ENCODE data around the gene PUS3. TPM values are rescaled to one million over a fixed set of nuclear protein-coding genes. Genes with fewer than 3 reads are reported as not detected.
"Not testable (repeated sequence)": the region's sequence is repeated elsewhere in the genome, so short reads cannot be mapped to it uniquely, and the experiment has no call there.

Gene PUS3
- total RNA-seq, 1 donor from 2014 or later, result 8.1 TPM

DNA sequence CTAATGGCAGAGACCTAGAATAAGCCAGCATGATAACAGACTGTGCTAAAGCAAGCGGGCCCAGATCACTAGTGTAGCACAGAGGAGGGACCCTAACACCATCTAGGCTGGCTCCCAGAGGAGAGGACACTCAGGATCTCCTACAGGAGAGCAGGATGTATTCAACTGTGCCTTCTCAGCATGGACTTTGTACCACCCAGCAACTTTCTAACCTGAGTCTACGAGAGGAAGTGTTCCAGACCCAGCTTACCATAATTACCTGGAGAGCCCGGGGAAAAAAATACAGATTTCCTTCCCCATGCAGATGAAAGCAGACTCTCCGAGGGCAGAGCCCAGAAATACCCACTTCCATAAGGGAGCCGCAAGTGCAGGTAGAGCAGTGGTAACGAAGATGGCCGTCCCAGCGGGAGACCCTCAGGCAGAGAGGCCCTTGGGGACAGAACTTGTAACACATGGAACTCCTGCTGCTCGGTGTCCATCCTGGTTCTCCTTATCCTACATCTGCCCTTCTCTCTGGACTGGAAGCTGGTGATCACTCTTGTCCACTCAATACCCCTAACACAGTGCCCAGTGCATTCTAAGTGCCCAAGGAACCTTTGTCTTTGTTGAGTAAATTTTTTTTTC, 21.5 kb upstream of the PUS3 start:
- DNase-seq (ENCODE audit: missing footprints), result no peak
- intact Hi-C loops (cut with DNase I), result no loop called here
- ATAC-seq, result no peak

DNA sequence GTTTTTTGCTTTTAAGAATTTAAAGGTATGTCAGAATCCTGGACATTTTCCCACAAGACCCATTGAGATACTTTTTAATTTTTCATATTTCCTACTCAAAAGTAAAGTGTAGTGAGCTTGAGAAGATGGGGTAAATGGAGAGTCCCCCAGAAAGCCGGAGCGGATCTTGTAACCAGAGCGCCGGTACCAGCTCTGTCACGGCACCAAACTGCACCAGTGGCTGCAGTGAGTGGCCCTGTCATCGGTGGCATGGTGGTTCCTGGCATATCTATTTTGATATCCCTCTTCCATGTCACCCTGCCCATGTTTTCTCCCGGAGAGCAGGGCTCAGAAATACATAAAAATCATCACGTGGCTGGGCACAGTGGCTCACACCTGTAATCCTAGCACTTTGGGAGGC, 20.6 kb upstream of the PUS3 start:
- DNase-seq (ENCODE audit: missing footprints) (no peak), ATAC-seq (no peak)
- intact Hi-C loops (cut with DNase I), result loop anchor here (1.0 kb wide), 1 partner anchor 271 kb away; no protein-coding TSS in a partner anchor

DNA sequence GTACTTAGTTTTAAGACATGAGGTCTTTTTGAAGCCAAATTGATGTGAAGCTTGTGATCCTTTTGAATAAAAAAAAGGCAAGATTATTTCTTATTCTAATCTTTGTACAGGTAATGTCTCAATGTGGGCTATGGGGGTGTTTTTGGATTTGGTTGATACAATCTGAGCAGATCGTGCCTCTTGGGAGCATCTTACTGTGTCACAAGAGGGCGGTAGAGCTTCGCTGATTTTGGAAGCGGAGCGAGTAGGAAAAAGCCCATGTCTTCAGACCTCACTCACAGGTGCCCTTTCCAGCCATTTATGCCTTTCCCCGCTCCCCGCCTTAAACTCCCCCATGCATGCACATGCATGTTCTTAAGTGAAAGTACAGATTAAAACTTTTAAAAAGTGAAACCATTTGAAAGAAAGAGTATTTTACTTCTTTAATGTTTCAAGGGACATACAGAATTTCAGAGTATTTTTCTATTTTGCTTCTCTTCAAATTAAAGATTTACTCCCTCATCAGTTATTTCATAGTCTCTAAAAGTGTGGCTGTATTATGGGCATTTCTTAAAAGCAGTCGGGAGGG, 20.1 kb upstream of the PUS3 start:
- ATAC-seq (peak; percentile 82), DNase-seq (ENCODE audit: missing footprints) (no peak)
- intact Hi-C loops (cut with DNase I), result loop anchor here (1.0 kb wide), 1 partner anchor 271 kb away; no protein-coding TSS in a partner anchor

DNA sequence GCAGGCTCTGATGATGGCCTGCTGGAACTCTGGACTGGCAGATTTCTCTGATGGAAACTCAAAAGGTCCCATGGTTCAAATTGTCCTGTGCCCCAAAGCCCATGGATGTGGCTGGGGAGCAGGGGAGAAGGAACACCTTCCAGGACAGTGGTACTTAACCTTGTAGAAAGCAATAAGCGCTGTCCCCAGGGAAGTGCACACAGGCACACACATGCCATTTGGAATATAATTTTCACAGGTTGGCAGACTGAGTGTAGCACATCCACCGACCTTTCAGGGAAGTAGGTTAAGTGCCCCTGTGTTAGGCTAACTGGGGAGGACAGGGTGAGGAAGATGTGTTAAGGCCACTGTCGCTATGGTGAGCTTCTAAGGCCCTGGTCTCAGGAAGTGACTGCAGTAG, 19.1 kb upstream of the PUS3 start:
- DNase-seq (ENCODE audit: missing footprints), result no peak
- intact Hi-C loops (cut with DNase I), result no loop called here
- no peak for ATAC-seq

- ATAC-seq (no peak), DNase-seq (ENCODE audit: missing footprints) (no peak)
- intact Hi-C loops (cut with DNase I), result no loop called here
Measured at GRCh38 chr11:125921042-125921441, 18.0 kb upstream of the PUS3 start.

- DNase-seq (ENCODE audit: missing footprints) (no peak), ATAC-seq (no peak)
- intact Hi-C loops (cut with DNase I), result no loop called here
Measured at GRCh38 chr11:125918140-125918840, 15.3 kb upstream of the PUS3 start.

DNA sequence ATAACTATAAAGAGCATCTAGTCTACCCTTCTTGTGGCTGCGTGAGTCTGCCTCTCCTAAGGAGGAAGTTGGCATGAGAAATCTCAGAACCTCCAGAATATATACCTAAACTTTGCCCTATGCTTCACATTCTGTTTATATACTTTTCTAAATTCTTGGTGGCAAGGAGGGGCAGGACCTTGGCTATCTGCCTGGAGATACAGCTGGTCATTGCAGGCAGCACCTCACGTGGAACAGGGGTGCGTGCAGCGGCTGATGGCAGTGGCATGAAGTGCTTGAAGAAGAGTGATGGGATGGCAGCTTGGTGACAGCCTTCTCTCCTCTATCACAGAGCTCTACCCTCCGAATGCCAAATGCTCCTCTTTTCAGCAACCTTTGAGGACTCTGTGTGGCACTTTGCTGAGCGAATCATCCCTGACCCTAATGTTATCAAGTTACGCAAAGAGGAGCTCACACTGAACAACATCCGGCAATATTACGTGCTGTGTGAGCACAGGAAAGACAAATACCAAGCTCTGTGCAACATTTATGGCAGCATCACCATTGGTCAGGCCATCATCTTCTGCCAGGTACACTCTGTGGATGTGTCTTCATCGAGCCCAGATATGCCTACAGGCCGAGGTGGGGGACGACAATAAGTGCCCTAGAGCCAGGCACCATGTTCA, 13.8 kb upstream of the PUS3 start:
- ATAC-seq (no peak), DNase-seq (ENCODE audit: missing footprints) (no peak)
- intact Hi-C loops (cut with DNase I), result no loop called here

GRCh38 chr11:125914601-125915000, 11.6 kb upstream of the PUS3 start:
- ATAC-seq; DNase-seq (ENCODE audit: missing footprints): not testable (repeated sequence)

GRCh38 chr11:125910226-125910849, 7.3 kb upstream of the PUS3 start:
- ATAC-seq, result no peak
- DNase-seq (ENCODE audit: missing footprints), result no peak
- intact Hi-C loops (cut with DNase I), result no loop called here

More at GRCh38 chr11:125914601-125915000, 11.6 kb upstream of the PUS3 start:
- intact Hi-C loops (cut with DNase I), result not testable (repeated sequence)

DNA sequence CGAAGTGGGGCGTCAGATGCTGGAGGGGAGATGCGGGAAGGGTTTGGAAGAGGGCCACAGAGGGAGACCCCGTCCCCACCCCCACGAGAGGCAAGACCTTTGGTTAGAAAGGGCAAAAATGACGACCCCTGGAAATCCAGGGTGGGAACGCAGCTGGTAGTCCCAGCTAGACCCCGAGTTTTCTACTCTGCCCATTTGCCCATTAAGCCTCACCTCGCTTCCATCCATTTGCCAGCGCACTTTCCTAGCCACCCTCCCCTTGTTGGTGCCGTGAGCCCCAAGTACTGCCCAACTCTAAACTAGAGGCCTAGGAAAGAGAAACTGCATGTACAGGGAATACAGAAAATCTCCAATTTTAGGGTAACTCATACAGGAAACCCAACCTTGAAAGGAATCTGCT, 1.7 kb upstream of the PUS3 start:
- intact Hi-C loops (cut with DNase I), result loop anchor here (10.0 kb wide), 1 partner anchor 360 kb away; the partner anchor contains the start of genes FOXRED1 and SRPRA
- DNase-seq (ENCODE audit: missing footprints) (no peak), ATAC-seq (no peak)

- intact Hi-C loops (cut with DNase I), result loop anchor here (10.0 kb wide), 1 partner anchor 361 kb away; the partner anchor contains the start of genes FOXRED1 and SRPRA
- no peak for ATAC-seq
- DNase-seq (ENCODE audit: missing footprints), result no peak
Measured at GRCh38 chr11:125903711-125904659, 979 bp upstream of the PUS3 start, which contains the start of gene DDX25. DDX25 (plus strand) TSS chr11:125904508; CDS start chr11:125904518, 10 bp downstream.

DNA sequence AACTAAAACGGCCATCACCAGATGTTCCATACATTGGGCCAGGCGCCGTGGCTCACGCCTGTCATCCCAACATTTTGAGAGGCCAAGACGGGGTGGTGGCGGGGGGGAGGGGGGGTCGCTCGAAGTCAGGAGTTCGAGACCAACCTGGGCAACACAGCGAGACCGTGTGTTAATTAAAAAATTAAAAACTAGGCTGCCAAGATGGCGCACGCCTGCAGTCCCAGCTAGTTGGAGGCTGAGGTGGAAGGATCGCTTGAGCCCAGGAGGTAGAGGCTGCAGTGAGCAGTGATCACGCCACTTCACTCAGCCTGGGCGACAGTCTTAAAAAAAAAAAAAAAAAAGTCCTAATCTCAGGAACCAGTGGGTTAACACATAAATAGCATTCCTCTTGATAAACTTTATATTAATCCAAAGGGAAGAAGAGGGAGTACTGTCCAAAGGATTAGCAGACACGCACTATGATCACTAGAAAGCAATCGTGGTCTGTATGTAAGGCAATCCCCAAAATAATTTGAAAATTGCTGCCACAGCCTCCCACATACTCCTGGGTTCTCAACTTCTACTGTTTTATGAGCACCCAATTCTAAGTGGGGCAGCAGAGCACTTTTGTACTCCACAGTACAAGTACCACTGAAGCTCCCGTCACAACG, 604 bp downstream of the PUS3 start:
- intact Hi-C loops (cut with DNase I), result loop anchor here (1.0 to 10.0 kb wide), 2 partner anchors 13 to 362 kb away; partner anchors contain the start of genes FOXRED1 and SRPRA
- ATAC-seq (no peak), DNase-seq (ENCODE audit: missing footprints) (no peak)

- intact Hi-C loops (cut with DNase I), result loop anchor here (1.0 to 10.0 kb wide), 2 partner anchors 13 to 363 kb away; partner anchors contain the start of genes FOXRED1 and SRPRA
- no peak for ATAC-seq
- no peak for DNase-seq (ENCODE audit: missing footprints)
Measured at GRCh38 chr11:125901872-125902271, 1.1 kb downstream of the PUS3 start.

- ATAC-seq, result no peak
- intact Hi-C loops (cut with DNase I), result no loop called here
Measured at GRCh38 chr11:125892994-125893393, 10.0 kb downstream of the PUS3 start.

GRCh38 chr11:125892071-125892470, 10.9 kb downstream of the PUS3 start:
- ATAC-seq, result no peak
- intact Hi-C loops (cut with DNase I), result no loop called here

More at GRCh38 chr11:125892994-125893393, 10.0 kb downstream of the PUS3 start:
- no peak for DNase-seq (ENCODE audit: missing footprints)

GRCh38 chr11:125890447-125891100, 12.4 kb downstream of the PUS3 start:
- DNase-seq (ENCODE audit: missing footprints), result no peak
- ATAC-seq, result no peak
- intact Hi-C loops (cut with DNase I), result no loop called here

More at GRCh38 chr11:125892071-125892470, 10.9 kb downstream of the PUS3 start:
- no peak for DNase-seq (ENCODE audit: missing footprints)
